HG03469 (cell line): ENCODE results near the gene LMNTD2.
A peak's percentile ranks its signal among the peaks of the same experiment; 100 is the strongest.

Experiments
- ATAC-seq: cut with Tn5 transposase; IDR thresholded peaks from one replicate; pipeline ENCODE4 v1.9.1; 2021; ENCODE audit warnings: mild to moderate bottlenecking, moderate library complexity, moderate number of reproducible peaks; ENCODE audit not compliant: unreplicated experiment

The LMNTD2 gene

GRCh38 chr11:535519-536454, 24.8 kb downstream of the LMNTD2 start, which contains the start of gene HRAS:
Gene HRAS (minus strand): TSS chr11:535576.
- peak; percentile 47 for ATAC-seq

DNA sequence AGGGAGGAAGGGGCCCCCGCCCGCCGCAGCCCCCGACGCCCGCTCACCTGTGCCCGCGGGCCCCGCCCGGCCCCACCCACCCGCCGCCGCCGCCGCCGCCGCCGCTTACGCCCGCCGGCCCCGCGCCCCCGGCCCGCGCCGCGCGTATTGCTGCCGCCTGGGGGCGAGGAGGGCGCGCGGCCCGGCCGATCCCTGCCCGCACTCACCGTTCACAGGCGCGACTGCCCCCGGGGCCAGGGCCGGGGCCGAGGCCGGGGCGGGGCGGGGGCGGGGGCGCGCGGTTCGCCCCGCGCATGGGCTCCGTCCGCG, 25.4 kb downstream of the LMNTD2 start:
- no peak for ATAC-seq

DNA sequence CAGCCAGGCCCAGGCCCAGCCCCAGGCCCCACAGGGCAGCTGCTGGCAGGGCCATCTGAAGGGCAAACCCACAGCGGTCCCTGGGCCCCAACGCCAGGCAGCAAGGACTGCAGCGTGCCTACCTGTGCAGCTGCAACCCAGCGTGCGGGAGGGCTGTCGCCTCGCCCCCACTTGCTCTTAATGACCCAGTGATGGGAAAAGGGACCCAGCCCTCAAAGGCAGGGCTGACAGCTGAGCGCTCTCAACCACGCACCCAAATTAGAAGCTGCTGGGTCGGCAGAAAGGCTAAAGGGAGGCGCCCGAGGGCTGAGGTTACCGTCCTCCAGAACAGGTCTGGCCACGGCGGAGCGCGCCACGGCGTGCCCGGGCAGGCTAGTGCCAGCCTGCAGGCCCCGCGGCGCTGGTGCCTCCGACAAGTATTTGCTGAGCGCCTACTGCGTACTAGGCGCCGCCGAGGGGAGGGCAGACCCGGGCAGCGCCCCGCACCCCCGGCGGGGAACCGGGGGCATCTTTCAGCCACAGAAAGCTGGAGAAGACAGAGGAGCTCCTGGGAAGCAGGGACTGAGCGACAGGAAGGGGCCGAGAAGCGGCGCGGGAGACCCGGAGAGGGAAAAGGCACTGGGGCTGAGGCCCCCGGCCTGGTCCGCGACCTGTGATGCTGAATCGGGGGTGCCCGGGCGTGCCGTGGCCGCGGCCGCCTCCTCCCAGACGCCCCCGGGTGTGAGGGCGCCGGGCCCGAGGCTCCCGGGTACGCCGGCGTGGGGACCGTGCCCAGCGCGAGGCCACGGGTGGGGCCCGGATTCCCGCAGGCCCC, 25.9 kb downstream of the LMNTD2 start:
- ATAC-seq = no peak

DNA sequence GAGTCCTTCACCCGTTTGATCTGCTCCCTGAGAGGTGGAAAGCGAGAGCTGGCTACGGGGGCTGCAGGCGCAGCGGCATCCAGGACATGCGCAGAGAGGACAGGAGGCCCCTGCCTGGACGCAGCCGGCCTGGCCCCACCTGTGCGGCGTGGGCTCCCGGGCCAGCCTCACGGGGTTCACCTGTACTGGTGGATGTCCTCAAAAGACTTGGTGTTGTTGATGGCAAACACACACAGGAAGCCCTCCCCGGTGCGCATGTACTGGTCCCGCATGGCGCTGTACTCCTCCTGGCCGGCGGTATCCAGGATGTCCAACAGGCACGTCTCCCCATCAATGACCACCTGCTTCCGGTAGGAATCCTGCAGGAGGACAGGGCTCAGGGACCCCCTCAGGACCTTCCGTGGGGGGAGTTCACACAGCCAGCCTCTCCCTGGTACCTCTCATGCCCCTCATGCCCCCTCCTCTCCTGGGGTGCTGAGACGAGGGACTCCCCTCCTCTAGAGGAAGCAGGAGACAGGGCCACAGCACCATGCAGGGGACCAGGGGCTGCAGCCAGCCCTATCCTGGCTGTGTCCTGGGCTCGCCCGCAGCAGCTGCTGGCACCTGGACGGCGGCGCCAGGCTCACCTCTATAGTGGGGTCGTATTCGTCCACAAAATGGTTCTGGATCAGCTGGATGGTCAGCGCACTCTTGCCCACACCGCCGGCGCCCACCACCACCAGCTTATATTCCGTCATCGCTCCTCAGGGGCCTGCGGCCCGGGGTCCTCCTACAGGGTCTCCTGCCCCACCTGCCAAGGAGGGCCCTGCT, 26.7 kb downstream of the LMNTD2 start:
- ATAC-seq = no peak

- ATAC-seq = no peak
Observed at GRCh38 chr11:532986-533585, 27.5 kb downstream of the LMNTD2 start.

GRCh38 chr11:532527-532985, 28.0 kb downstream of the LMNTD2 start:
- ATAC-seq = no peak

- ATAC-seq = no peak
Observed at GRCh38 chr11:531919-532526, 28.5 kb downstream of the LMNTD2 start.

DNA sequence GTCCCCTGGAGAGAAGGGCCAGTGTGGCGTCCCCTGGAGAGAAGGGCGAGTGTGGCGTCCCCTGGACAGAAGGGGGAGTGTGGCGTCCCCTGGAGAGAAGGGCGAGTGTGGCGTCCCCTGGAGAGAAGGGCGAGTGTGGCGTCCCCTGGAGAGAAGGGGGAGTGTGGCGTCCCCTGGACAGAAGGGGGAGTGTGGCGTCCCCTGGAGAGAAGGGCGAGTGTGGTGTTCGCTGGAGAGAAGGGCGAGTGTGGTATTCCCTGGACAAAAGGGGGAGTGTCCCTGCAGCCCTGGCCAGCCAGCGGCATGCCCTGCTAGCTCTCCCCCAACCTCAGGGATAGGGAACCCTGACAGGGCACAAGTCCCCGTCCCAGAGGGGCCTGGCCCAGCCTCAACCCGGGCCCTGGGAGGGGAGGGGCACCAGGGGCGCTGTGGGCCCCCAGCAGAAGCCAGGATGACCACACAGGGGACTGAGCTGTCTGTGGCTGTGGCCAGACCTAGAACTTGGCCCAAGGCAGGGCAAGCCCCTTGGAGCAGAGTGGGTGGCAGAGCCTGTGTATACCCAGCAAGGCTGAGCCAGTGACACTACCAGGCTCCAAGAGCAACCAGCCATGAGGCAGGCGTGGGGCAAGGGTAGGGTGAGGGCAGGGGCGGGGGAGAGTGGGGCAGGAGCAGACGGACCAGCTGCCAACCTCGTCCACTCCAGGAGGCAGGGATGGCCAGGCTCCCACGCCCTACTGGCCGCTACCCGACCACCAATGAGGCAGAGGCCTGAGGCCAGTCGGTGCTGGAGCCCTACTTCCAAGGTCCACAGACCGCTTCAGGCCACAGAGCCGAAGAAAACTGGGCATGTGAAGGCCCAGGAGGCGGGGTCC, 29.3 kb downstream of the LMNTD2 start:
- no peak for ATAC-seq

DNA sequence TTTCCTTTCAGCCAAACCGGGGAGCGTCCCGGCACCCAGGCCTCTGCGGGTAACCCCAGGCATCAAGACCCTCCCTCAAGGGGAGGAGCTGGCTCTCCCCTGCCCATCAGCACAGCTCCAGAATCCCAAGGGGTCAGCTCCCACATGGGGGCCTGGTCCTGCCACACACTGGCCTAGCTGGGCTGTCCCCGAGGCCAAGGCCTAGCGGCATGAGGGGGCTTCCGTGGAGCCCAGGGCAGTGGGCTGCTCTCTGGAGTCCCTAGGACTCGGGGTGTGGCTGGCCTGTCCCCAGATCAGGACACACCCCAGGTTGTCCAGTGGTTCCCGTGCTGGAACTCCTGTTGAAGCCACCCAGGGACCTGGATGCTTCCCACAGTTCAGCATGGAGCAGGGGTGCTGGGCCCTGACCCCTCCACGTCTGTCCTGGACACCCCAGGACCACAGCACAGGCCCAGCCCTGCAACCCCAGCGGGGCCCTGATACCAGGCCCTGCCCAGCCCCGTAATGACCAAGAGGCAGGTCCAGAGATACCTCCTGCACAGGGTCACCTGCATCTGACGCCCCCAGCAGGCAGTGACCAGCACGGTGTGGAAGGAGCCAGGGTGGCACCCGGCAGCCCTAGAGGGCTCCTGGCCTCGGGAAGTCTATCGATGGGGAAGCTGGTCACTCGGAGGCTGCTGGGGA, 30.7 kb downstream of the LMNTD2 start:
- no peak for ATAC-seq

GRCh38 chr11:528815-529727, 31.5 kb downstream of the LMNTD2 start:
- no peak for ATAC-seq

DNA sequence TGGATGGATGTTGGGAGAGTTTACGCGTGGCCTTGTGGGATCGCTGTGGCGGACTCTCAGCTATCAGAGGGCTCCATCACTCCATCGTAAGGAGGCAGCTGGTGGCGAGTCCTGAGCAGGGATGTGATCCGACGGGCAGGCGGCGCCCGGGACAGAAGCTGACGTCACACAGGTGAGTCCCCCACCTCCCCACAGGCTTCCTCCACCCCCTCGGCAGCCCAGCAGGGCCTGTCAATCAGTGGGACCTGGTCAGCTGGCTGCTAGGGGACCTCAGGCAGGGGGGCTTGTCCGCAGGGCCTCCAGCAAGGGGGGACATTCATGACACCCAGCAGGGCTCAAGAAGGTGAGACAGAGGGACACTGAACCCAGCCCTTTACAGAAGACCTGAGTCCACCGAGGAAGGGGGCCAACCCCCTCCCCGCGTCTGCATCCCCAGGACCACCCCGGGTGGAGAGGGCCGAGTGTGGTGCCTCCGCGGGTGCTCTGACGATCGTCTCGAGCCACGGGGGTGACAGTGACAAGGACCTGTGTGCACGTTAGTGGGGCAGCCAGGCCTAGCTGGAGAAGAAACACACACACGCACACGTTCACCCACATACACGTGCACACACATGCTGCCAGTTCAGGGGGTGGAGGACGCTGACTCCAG, 32.2 kb downstream of the LMNTD2 start:
- ATAC-seq = no peak

- no peak for ATAC-seq
Observed at GRCh38 chr11:526192-526591, 34.3 kb downstream of the LMNTD2 start.

GRCh38 chr11:521177-521688, 39.3 kb downstream of the LMNTD2 start:
- ATAC-seq = no peak

GRCh38 chr11:520428-521176, 39.9 kb downstream of the LMNTD2 start:
- ATAC-seq = no peak

GRCh38 chr11:518463-519202, 41.9 kb downstream of the LMNTD2 start:
- ATAC-seq = no peak
